8988T (cell line): ENCODE results near the gene IL17RC.
"Not testable (repeated sequence)": the region's sequence is repeated elsewhere in the genome, so short reads cannot be mapped to it uniquely, and the experiment has no call there.

Experiments used
- DNase-seq: peaks from one replicate; pipeline ENCODE4 v3.0.0; 2011

The IL17RC gene

GRCh38 chr3:9916734-9917680 lies at the start of gene IL17RC:
Gene IL17RC (plus strand): TSS chr3:9917098. CDS start chr3:9917316, 218 bp downstream.
- peak; percentile 78 for DNase-seq

GRCh38 chr3:9867106-9867505 lies 49.8 kb upstream of the IL17RC start:
- DNase-seq: no peak

GRCh38 chr3:9869955-9870354 lies 46.9 kb upstream of the IL17RC start:
- no peak for DNase-seq

GRCh38 chr3:9870978-9871377 lies 45.9 kb upstream of the IL17RC start:
- no peak for DNase-seq

- DNase-seq: not testable (repeated sequence)
Observed at GRCh38 chr3:9872067-9872466, 44.8 kb upstream of the IL17RC start.

- no peak for DNase-seq
Observed at GRCh38 chr3:9875448-9875847, 41.5 kb upstream of the IL17RC start.

- not testable (repeated sequence) for DNase-seq
Observed at GRCh38 chr3:9876255-9876654, 40.6 kb upstream of the IL17RC start.

GRCh38 chr3:9876991-9877390 lies 39.9 kb upstream of the IL17RC start:
- no peak for DNase-seq

GRCh38 chr3:9878700-9879099 lies 38.2 kb upstream of the IL17RC start:
- DNase-seq: no peak

GRCh38 chr3:9879830-9880549 lies 36.9 kb upstream of the IL17RC start, which contains the start of gene CIDEC:
Gene CIDEC (minus strand): TSS chr3:9880253. CDS start chr3:9878486, 1,767 bp downstream.
- no peak for DNase-seq

GRCh38 chr3:9881441-9881840 lies 35.5 kb upstream of the IL17RC start:
- no peak for DNase-seq

GRCh38 chr3:9883706-9884554 lies 33.0 kb upstream of the IL17RC start:
- no peak for DNase-seq

GRCh38 chr3:9884555-9885165 lies 32.2 kb upstream of the IL17RC start:
- peak; percentile 77 for DNase-seq

GRCh38 chr3:9886328-9886727 lies 30.6 kb upstream of the IL17RC start:
- DNase-seq: no peak

- no peak for DNase-seq
Observed at GRCh38 chr3:9887480-9887879, 29.4 kb upstream of the IL17RC start.

GRCh38 chr3:9888540-9888939 lies 28.4 kb upstream of the IL17RC start:
- no peak for DNase-seq

- DNase-seq: no peak
Observed at GRCh38 chr3:9889405-9889804, 27.5 kb upstream of the IL17RC start.

GRCh38 chr3:9890249-9891071 lies 26.4 kb upstream of the IL17RC start, which contains the start of gene JAGN1:
Gene JAGN1 (plus strand): TSS chr3:9890610. CDS start chr3:9890723, 113 bp downstream.
- peak; percentile 76 for DNase-seq

- DNase-seq: no peak
Observed at GRCh38 chr3:9891072-9891622, 25.8 kb upstream of the IL17RC start.

- no peak for DNase-seq
Observed at GRCh38 chr3:9893739-9894138, 23.2 kb upstream of the IL17RC start.

GRCh38 chr3:9895715-9896114 lies 21.2 kb upstream of the IL17RC start:
- DNase-seq: not testable (repeated sequence)
